AG10803 (cell line): Measurements from ENCODE around the gene CPNE4.
A peak's percentile ranks its signal among the peaks of the same experiment; 100 is the strongest.

ENCODE experiments used
- DNase-seq: peaks from one replicate; pipeline ENCODE4 v3.0.0; 2010; ENCODE audit warnings: low read depth
- H3K4me3 ChIP-seq: 2 replicates; pipeline ENCODE4 v1.5.1; 2011; ENCODE audit warnings: mild to moderate bottlenecking, low read length, control low read depth
- TF ChIP-seq, protein P1 (sequence below): conservative IDR thresholded peaks from 2 replicates; pipeline ENCODE4 v1.5.1; 2011; ENCODE audit warnings: mild to moderate bottlenecking, low read length, control low read depth, inconsistent platforms

The CPNE4 gene

GRCh38 chr3:132034486-132035464 lies at the start of gene CPNE4:
CPNE4 (minus strand) TSS chr3:132035014.
- H3K4me3 ChIP-seq = peak within 1 kb of the TSS; percentile 44
- TF ChIP-seq, protein P1, sequence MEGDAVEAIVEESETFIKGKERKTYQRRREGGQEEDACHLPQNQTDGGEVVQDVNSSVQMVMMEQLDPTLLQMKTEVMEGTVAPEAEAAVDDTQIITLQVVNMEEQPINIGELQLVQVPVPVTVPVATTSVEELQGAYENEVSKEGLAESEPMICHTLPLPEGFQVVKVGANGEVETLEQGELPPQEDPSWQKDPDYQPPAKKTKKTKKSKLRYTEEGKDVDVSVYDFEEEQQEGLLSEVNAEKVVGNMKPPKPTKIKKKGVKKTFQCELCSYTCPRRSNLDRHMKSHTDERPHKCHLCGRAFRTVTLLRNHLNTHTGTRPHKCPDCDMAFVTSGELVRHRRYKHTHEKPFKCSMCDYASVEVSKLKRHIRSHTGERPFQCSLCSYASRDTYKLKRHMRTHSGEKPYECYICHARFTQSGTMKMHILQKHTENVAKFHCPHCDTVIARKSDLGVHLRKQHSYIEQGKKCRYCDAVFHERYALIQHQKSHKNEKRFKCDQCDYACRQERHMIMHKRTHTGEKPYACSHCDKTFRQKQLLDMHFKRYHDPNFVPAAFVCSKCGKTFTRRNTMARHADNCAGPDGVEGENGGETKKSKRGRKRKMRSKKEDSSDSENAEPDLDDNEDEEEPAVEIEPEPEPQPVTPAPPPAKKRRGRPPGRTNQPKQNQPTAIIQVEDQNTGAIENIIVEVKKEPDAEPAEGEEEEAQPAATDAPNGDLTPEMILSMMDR = peak; percentile 84
- DNase-seq = peak; percentile 59

DNA sequence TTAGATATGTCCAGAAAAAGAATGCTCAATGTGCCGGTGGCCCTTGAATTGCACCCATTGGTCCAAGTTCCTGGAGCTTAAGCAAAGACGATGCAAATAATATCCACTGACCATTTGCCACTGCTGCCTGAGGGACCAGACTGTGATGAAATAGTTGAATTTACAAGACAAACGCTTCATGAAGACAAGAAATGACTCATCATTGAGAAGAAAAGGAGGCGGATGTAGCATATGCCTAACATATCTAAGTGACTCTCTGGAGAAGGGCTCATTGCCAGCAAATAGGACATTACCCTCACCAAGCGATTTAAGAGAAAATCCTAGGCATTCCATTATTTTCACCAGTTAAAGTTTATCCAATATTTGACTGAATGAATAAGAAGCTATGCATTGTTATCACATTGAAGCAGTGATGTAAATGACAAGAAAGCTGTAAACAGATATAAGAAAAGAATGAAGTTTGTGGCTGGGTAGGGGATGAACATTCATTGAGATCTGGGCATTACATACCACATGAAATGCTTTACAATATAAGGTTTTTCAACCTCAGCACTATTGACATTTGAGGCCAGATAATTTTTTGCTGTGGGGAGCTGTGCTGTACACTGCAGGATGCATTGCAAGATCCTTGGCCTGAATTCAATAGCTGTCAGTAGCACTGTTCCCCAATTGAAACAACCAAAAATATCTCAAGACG lies 48.9 kb upstream of the CPNE4 start:
- no peak overlapping the region for H3K4me3 ChIP-seq
- TF ChIP-seq, protein P1 = no peak
- DNase-seq = peak; percentile 26

- DNase-seq = no peak
- TF ChIP-seq, protein P1 = no peak
- no peak overlapping the region for H3K4me3 ChIP-seq
Measured at GRCh38 chr3:132083159-132083558, 48.3 kb upstream of the CPNE4 start.

- TF ChIP-seq, protein P1 = no peak
- no peak overlapping the region for H3K4me3 ChIP-seq
- DNase-seq = no peak
Measured at GRCh38 chr3:132079147-132079546, 44.3 kb upstream of the CPNE4 start.

DNA sequence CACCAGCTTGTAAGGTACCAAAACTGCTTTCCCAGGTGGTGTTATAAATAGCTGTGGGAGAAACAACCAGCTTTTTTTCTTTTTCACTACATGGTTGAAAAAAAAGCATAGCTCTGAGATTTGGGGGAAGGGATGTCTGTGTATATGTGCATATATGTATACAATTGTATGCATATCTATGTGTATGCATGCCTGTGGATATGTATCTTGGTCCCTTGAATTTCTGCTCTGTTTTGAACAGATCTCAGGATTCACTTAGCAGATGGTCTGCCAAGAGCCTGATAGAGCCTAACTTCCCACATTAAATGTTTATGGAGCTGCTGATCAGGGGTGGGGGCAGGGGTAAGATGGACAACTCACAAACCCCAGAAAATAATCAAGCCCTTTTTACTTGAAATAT lies 39.0 kb upstream of the CPNE4 start:
- TF ChIP-seq, protein P1 = no peak
- no peak for DNase-seq
- no peak overlapping the region for H3K4me3 ChIP-seq

DNA sequence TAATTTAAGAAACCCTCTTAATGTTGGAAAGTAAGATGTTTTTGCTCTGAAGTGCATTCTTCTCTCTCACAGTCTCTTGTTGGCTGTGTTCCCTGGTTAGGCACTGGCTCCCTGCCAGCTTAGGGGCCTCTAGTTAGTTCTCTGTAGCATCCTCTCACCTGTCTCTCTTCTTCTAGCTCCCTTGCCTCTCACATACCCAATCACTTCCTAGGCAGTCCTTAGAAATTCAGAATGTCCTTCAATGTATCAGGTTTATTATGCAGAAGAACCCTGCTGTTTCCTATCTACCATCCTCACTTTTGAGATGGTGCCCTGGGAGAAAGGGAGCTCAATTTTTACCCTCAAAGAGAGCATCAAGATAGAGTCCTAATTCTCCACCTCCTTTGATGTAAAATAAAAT lies 36.2 kb upstream of the CPNE4 start:
- DNase-seq = no peak
- TF ChIP-seq, protein P1 = no peak
- no peak overlapping the region for H3K4me3 ChIP-seq
